Neutrophil (primary cell): ENCODE measurements around the gene XG.

Experiments used
- H3K27ac ChIP-seq: fragments of 200-600 bp; sonication (generic); 2 replicates; pipeline ENCODE4 v1.5.1; 2016; ENCODE audit warnings: mild to moderate bottlenecking, moderate library complexity
- H3K27me3 ChIP-seq: fragments of 200-600 bp; sonication (generic); 2 replicates; pipeline ENCODE4 v1.6.0; 2016; ENCODE audit warnings: mild to moderate bottlenecking
- H3K36me3 ChIP-seq: fragments of 200-600 bp; sonication (generic); 2 replicates; pipeline ENCODE4 v1.5.1; 2017
- H3K4me1 ChIP-seq, 2 experiments: fragments of 200-600 bp in 1 of 2; sonication (generic) in 1 of 2; 1 replicate in 1 of 2; 2 replicates in 1 of 2; pipeline versions ENCODE4 v1.5.1 to v1.6.1; 2013 to 2016; ENCODE audit warnings: low read depth in 1 of 2, low read length in 1 of 2, mild to moderate bottlenecking in 1 of 2, moderate library complexity in 1 of 2; ENCODE audit not compliant: control insufficient read depth in 1 of 2, insufficient read depth in 1 of 2
- H3K4me3 ChIP-seq, 2 experiments: fragments of 200-600 bp in 1 of 2; sonication (generic) in 1 of 2; 1 replicate in 1 of 2; 2 replicates in 1 of 2; pipeline ENCODE4 v1.5.1; 2013 to 2016; ENCODE audit warnings: low read depth in 1 of 2, low read length in 1 of 2, mild to moderate bottlenecking in 1 of 2, moderate library complexity in 1 of 2
- H3K9me3 ChIP-seq: fragments of 200-600 bp; sonication (generic); 2 replicates; pipeline ENCODE4 v1.5.1; 2016
- CTCF ChIP-seq: fragments of 200-600 bp; sonication (generic); IDR thresholded peaks from 2 replicates; pipeline ENCODE4 v1.5.1; 2016; ENCODE audit warnings: antibody characterized with exemption

The XG gene

GRCh38 chrX:2781226-2781571, 29.4 kb downstream of the XG start:
- Histone ChIP-seq H3K27me3 (no peaks in the 10 kb centered on the region), H3K9me3 (no peaks in the 10 kb centered on the region), H3K4me3 (no peak overlapping the region), H3K27ac (no peak overlapping the region), H3K4me1 (no peaks in the 10 kb centered on the region), H3K36me3 (no peaks in the 10 kb centered on the region)
- no peak for TF ChIP-seq CTCF

GRCh38 chrX:2781698-2782097, 29.9 kb downstream of the XG start:
- Histone ChIP-seq H3K27me3 (no peaks in the 10 kb centered on the region), H3K27ac (no peak overlapping the region), H3K36me3 (no peaks in the 10 kb centered on the region), H3K4me1 (no peaks in the 10 kb centered on the region), H3K4me3 (no peak overlapping the region), H3K9me3 (no peaks in the 10 kb centered on the region)
- no peak for TF ChIP-seq CTCF

GRCh38 chrX:2782171-2782570, 30.3 kb downstream of the XG start:
- Histone ChIP-seq H3K4me3 (no peak overlapping the region), H3K4me1 (no peaks in the 10 kb centered on the region), H3K36me3 (no peaks in the 10 kb centered on the region), H3K9me3 (no peaks in the 10 kb centered on the region), H3K27me3 (no peaks in the 10 kb centered on the region), H3K27ac (no peak overlapping the region)
- TF ChIP-seq CTCF = no peak

GRCh38 chrX:2782778-2783177, 30.9 kb downstream of the XG start:
- no peak for TF ChIP-seq CTCF

GRCh38 chrX:2784026-2784425, 32.2 kb downstream of the XG start:
- no peak overlapping the region for H3K27ac ChIP-seq
- H3K27me3 ChIP-seq = no peaks in the 10 kb centered on the region
- H3K4me1 ChIP-seq = no peaks in the 10 kb centered on the region
- no peak overlapping the region for H3K4me3 ChIP-seq
- no peak for TF ChIP-seq CTCF
- H3K36me3 ChIP-seq = no peaks in the 10 kb centered on the region
- no peaks in the 10 kb centered on the region for H3K9me3 ChIP-seq

More at GRCh38 chrX:2782778-2783177, 30.9 kb downstream of the XG start:
- Histone ChIP-seq H3K27ac (no peak overlapping the region), H3K4me3 (no peak overlapping the region), H3K36me3 (no peaks in the 10 kb centered on the region), H3K9me3 (no peaks in the 10 kb centered on the region), H3K4me1 (no peaks in the 10 kb centered on the region), H3K27me3 (no peaks in the 10 kb centered on the region)

- H3K4me1 ChIP-seq = no peaks in the 10 kb centered on the region
- H3K9me3 ChIP-seq = no peaks in the 10 kb centered on the region
- H3K27ac ChIP-seq = no peak overlapping the region
- H3K4me3 ChIP-seq = no peak overlapping the region
- no peaks in the 10 kb centered on the region for H3K27me3 ChIP-seq
- TF ChIP-seq CTCF = no peak
- H3K36me3 ChIP-seq = no peaks in the 10 kb centered on the region
These were observed 33.7 kb downstream of the XG start for GRCh38 chrX:2785538-2785937.
